A549 (cell line): ENCODE results near the gene TRIO. TPM values are rescaled to one million over a fixed set of nuclear protein-coding genes. Genes with fewer than 3 reads are reported as not detected.
A peak's percentile ranks its signal among the peaks of the same experiment; 100 is the strongest.

ENCODE experiments used
- ATAC-seq, 2 experiments: fragments of 200-7000 bp in 1 of 2; fragments of >200 bp in 1 of 2; cut with Nextera tagmentation in 1 of 2; cut with Tn5 transposase in 1 of 2; 3 replicates each; pipeline versions ENCODE4 v1.8.0 to v1.9.1; 2018 to 2020; ENCODE audit warnings: mild to moderate bottlenecking in 1 of 2, moderate library complexity in 1 of 2
- CTCF ChIA-PET: fragments of 300-600 bp; sonication (Branson Sonifier 250); formaldehyde crosslinking; extraction: SDS; loops from one replicate; lab custom pipeline; 2021; ENCODE audit warnings: antibody characterized with exemption, inconsistent platforms; lab: Yijun Ruan, JAX
- POLR2A ChIA-PET: fragments of 350-600 bp; formaldehyde crosslinking; extraction: SDS; loops from one replicate; lab custom pipeline; 2021; ENCODE audit warnings: antibody characterized with exemption, inconsistent platforms; lab: Yijun Ruan, JAX
- DNase-seq, 2 experiments: peaks; one replicate each; pipeline versions ENCODE4 v3.0.0 to v3.0.0-alpha.2; 2011 to 2016; ENCODE audit warnings: low read depth in 1 of 2, low spot score in 1 of 2
- FAIRE-seq: peaks from 2 replicates; lab custom pipeline; 2011; peaks lifted over from hg19 to GRCh38; lab: Jason Lieb, UNC
- H3K27ac ChIP-seq, 2 experiments: fragments of >200 bp; sonication (Bioruptor Twin); formaldehyde crosslinking; 3 replicates each; pipeline ENCODE4 v1.5.1; 2016 to 2017
- H3K4me1 ChIP-seq: fragments of >200 bp; sonication (Bioruptor Twin); formaldehyde crosslinking; 3 replicates; pipeline ENCODE4 v1.6.1; 2016
- H3K4me2 ChIP-seq: fragments of >200 bp; sonication (Bioruptor Twin); formaldehyde crosslinking; 3 replicates; pipeline ENCODE4 v1.6.1; 2016
- H3K4me3 ChIP-seq: fragments of >200 bp; sonication (Bioruptor Twin); formaldehyde crosslinking; 3 replicates; pipeline ENCODE4 v1.5.1; 2016
- H3K9me3 ChIP-seq: fragments of >200 bp; sonication (Bioruptor Twin); formaldehyde crosslinking; 3 replicates; pipeline ENCODE4 v1.6.1; 2016
- CBX8 ChIP-seq: fragments of 200-600 bp; sonication (generic); IDR thresholded peaks from 2 replicates; pipeline ENCODE4 v1.6.1; 2016
- EHMT2 ChIP-seq: fragments of 200-600 bp; sonication (generic); IDR thresholded peaks from 2 replicates; pipeline ENCODE4 v1.6.1; 2016; ENCODE audit warnings: antibody characterized with exemption, low read depth, mild to moderate bottlenecking, moderate library complexity
- EP300 ChIP-seq, 2 experiments: fragments of >200 bp; sonication (Bioruptor Twin); formaldehyde crosslinking; IDR thresholded peaks; 2 replicates in 1 of 2; 3 replicates in 1 of 2; pipeline ENCODE4 v1.6.1; 2016 to 2017
- FOSL2 ChIP-seq, 2 experiments: fragments of 450-650 bp in 1 of 2; fragments of >200 bp in 1 of 2; sonication (Bioruptor Twin) in 1 of 2; formaldehyde crosslinking; IDR thresholded peaks; 2 replicates each; pipeline versions ENCODE4 v1.5.0 to v1.6.1; 2016 to 2020; ENCODE audit warnings: mild to moderate bottlenecking in 1 of 2, moderate library complexity in 1 of 2
- FOXS1 ChIP-seq: fragments of 250-450 bp; sonication (Bioruptor Pico); IDR thresholded peaks from 2 replicates; pipeline ENCODE4 v1.5.0; 2020; ENCODE audit warnings: mild to moderate bottlenecking, moderate library complexity
- GATA3 ChIP-seq: IDR thresholded peaks from 2 replicates; pipeline ENCODE4 v1.6.1; 2012; ENCODE audit warnings: borderline replicate concordance
- HEYL ChIP-seq: fragments of 250-450 bp; sonication (Bioruptor Pico); IDR thresholded peaks from 2 replicates; pipeline ENCODE4 v1.8.0; 2021; ENCODE audit warnings: mild to moderate bottlenecking, moderate library complexity
- HOXB13 ChIP-seq: fragments of 250-450 bp; sonication (Bioruptor Pico); IDR thresholded peaks from 2 replicates; pipeline ENCODE4 v1.5.0; 2020; ENCODE audit warnings: low read depth, mild to moderate bottlenecking, moderate library complexity
- HOXB5 ChIP-seq: fragments of 250-450 bp; sonication (Bioruptor Pico); IDR thresholded peaks from 2 replicates; pipeline ENCODE4 v1.5.0; 2020; ENCODE audit warnings: mild to moderate bottlenecking, moderate library complexity
- JUN ChIP-seq, 2 experiments: fragments of >200 bp; sonication (Bioruptor Twin); formaldehyde crosslinking; IDR thresholded peaks; 2 replicates in 1 of 2; 3 replicates in 1 of 2; pipeline ENCODE4 v1.6.1; 2016 to 2017
- KDM1A ChIP-seq: fragments of 200-600 bp; sonication (generic); IDR thresholded peaks from 2 replicates; pipeline ENCODE4 v1.6.1; 2016; ENCODE audit warnings: low read depth, mild to moderate bottlenecking
- MYC ChIP-seq: IDR thresholded peaks from 2 replicates; pipeline ENCODE4 v1.6.1; 2012; ENCODE audit warnings: mild to moderate bottlenecking, inconsistent platforms, low read length, improper control_type of control experiment, borderline replicate concordance
- POLR2A ChIP-seq: IDR thresholded peaks from 2 replicates; pipeline ENCODE4 v1.6.1; 2012; ENCODE audit warnings: mild to moderate bottlenecking, low read length
- RAD21 ChIP-seq, 2 experiments: fragments of >200 bp in 1 of 2; sonication (Bioruptor Twin) in 1 of 2; formaldehyde crosslinking in 1 of 2; IDR thresholded peaks in 1 of 2; conservative IDR thresholded peaks in 1 of 2; 2 replicates in 1 of 2; 3 replicates in 1 of 2; pipeline ENCODE4 v1.6.1; 2012 to 2018; ENCODE audit warnings: inconsistent platforms in 1 of 2
- RCOR1 ChIP-seq: fragments of 150-350 bp; IDR thresholded peaks from 2 replicates; pipeline ENCODE4 v1.6.1; 2014; ENCODE audit warnings: antibody characterized with exemption, low read length, low read depth
- SMC3 ChIP-seq: fragments of >200 bp; sonication (Bioruptor Twin); formaldehyde crosslinking; IDR thresholded peaks from 3 replicates; pipeline ENCODE4 v1.6.1; 2018; ENCODE audit warnings: inconsistent platforms
- TFCP2L1 ChIP-seq: fragments of 250-450 bp; sonication (Bioruptor Pico); IDR thresholded peaks from 2 replicates; pipeline ENCODE4 v1.5.0; 2021; ENCODE audit warnings: mild to moderate bottlenecking
- ZC3H11A ChIP-seq: fragments of 450-650 bp; IDR thresholded peaks from 2 replicates; pipeline ENCODE4 v1.6.1; 2014; ENCODE audit warnings: antibody characterized with exemption, mild to moderate bottlenecking
- ZFP36 ChIP-seq: fragments of 450-650 bp; IDR thresholded peaks from 2 replicates; pipeline ENCODE4 v1.6.1; 2014; ENCODE audit warnings: borderline replicate concordance; ENCODE audit not compliant: partially characterized antibody
- ZNF302 ChIP-seq: fragments of 250-450 bp; sonication (Bioruptor Pico); IDR thresholded peaks from 2 replicates; pipeline ENCODE4 v1.9.0; 2021; ENCODE audit warnings: inconsistent platforms, mild to moderate bottlenecking, moderate library complexity
- WGBS: methylation state at CpG from one replicate; pipeline ENCODE4 v1.1.6; 2017; ENCODE audit errors: missing lambda C conversion rate; 5-methylcytosine and 5-hydroxymethylcytosine counted together
- polyA plus RNA-seq, 4 experiments: library from polyadenylated mRNA; depleted of rRNA in 3 of 4; stranded (reverse); fragments of >200 nt; fragmentation: RNase III in 1 of 4; extraction: RNeasy Plus Mini Kit Qiagen cat#74134 plus additional on column Dnase treatment in 1 of 4; gene quantifications; 2 replicates in 3 of 4; 3 replicates in 1 of 4; pipeline ENCODE4 v1.2.3, GENCODE V29; 2011 to 2017
- TF ChIP-seq, protein P1 (sequence below): fragments of 250-450 bp; sonication (Bioruptor Pico); IDR thresholded peaks from 2 replicates; pipeline ENCODE4 v1.5.0; 2020; ENCODE audit warnings: low read depth, mild to moderate bottlenecking, moderate library complexity
- TF ChIP-seq, protein P2 (sequence below): IDR thresholded peaks from 2 replicates; pipeline ENCODE4 v1.6.1; 2012
- TF ChIP-seq, protein P3 (sequence below): fragments of 450-650 bp; IDR thresholded peaks from 2 replicates; pipeline ENCODE4 v1.6.1; 2014; ENCODE audit warnings: antibody characterized with exemption
- TF ChIP-seq, protein P4 (sequence below): fragments of >200 bp; sonication (Bioruptor Twin); formaldehyde crosslinking; IDR thresholded peaks from 2 replicates; pipeline ENCODE4 v1.6.1; 2016
- TF ChIP-seq, protein P5 (sequence below): fragments of 200-600 bp; sonication (generic); IDR thresholded peaks from 2 replicates; pipeline ENCODE4 v1.6.1; 2016; ENCODE audit warnings: antibody characterized with exemption, mild to moderate bottlenecking, moderate library complexity

The TRIO gene
- polyA plus RNA-seq, 2 of the 4 experiments (the other 2 are of a cell fraction): 47.5 to 79.0 TPM

DNA sequence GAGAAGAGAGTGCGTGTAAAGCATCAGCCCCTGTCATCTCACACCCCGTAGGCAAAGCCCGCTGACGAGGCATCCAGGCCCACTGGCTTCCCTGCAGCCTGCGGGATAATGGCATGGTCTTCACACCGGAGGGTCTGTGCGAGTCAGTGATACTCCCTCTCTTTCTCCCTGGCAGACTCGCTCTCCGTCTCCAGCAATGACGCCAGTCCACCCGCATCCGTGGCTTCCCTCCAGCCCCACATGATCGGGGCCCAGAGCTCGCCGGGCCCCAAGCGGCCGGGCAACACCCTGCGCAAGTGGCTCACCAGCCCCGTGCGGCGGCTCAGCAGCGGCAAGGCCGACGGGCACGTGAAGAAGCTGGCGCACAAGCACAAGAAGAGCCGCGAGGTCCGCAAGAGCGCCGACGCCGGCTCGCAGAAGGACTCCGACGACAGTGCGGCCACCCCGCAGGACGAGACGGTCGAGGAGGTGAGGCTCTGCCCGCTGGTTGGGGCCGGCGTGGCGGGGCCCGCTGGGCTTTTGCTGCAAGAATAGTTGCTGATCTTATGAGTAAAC, 317.8 kb downstream of the TRIO start:
- FAIRE-seq (no peak), DNase-seq (no peak), ATAC-seq (no peak)
- POLR2A ChIA-PET: no interaction called here
- Histone ChIP-seq H3K9me3 (no peaks in the 10 kb centered on the region), H3K27ac (no peak overlapping the region), H3K4me3 (no peak overlapping the region), H3K4me2 (no peak overlapping the region), H3K4me1 (peaks cover 19% of the 10 kb centered on the region)
- WGBS: 97% methylated on average over 46 of the region's 46 CpGs
- TF ChIP-seq FOXS1: no peak
- TF ChIP-seq GATA3: no peak
- TF ChIP-seq CBX8: no peak
- TF ChIP-seq, protein P1, sequence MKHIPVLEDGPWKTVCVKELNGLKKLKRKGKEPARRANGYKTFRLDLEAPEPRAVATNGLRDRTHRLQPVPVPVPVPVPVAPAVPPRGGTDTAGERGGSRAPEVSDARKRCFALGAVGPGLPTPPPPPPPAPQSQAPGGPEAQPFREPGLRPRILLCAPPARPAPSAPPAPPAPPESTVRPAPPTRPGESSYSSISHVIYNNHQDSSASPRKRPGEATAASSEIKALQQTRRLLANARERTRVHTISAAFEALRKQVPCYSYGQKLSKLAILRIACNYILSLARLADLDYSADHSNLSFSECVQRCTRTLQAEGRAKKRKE (CRISPR knock-in tag): no peak
- no peak for TF ChIP-seq ZNF302
- TF ChIP-seq RCOR1: no peak
- no peak for TF ChIP-seq FOSL2 (IDR thresholded peaks at IDR 0.05)
- TF ChIP-seq FOSL2 (CRISPR knock-in tag; IDR thresholded peaks at IDR 0.05): no peak
- no peak for TF ChIP-seq ZFP36
- no peak for TF ChIP-seq ZC3H11A
- CTCF ChIA-PET: interaction anchor here (0.9 to 1.2 kb wide), 2 partner anchors 17 kb away, joined by 3 read pairs; no protein-coding TSS in a partner anchor

DNA sequence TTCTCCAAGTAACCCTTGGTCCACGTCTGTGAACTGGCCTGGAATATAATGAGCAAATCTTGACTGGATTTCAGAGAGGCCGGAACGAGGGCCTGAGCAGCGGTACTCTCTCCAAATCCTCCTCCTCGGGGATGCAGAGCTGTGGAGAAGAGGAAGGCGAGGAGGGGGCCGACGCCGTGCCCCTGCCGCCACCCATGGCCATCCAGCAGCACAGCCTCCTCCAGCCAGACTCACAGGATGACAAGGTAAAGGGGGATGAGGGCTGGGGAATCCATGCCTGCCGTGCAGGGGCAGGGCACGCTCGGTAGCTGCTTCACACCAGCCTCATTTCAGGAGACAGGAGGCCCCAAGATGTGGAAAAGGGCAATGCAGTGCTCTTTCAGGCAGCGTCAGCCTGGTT, 319.5 kb downstream of the TRIO start:
- ATAC-seq (no peak), FAIRE-seq (no peak), DNase-seq (no peak)
- TF ChIP-seq HEYL (CRISPR knock-in tag) (no peak), HOXB13 (CRISPR knock-in tag) (no peak), JUN (IDR thresholded peaks at IDR 0.05) (no peak), SMC3 (no peak)
- TF ChIP-seq, protein P2, sequence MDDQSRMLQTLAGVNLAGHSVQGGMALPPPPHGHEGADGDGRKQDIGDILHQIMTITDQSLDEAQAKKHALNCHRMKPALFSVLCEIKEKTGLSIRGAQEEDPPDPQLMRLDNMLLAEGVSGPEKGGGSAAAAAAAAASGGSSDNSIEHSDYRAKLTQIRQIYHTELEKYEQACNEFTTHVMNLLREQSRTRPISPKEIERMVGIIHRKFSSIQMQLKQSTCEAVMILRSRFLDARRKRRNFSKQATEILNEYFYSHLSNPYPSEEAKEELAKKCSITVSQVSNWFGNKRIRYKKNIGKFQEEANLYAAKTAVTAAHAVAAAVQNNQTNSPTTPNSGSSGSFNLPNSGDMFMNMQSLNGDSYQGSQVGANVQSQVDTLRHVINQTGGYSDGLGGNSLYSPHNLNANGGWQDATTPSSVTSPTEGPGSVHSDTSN: no peak
- TF ChIP-seq, protein P3, sequence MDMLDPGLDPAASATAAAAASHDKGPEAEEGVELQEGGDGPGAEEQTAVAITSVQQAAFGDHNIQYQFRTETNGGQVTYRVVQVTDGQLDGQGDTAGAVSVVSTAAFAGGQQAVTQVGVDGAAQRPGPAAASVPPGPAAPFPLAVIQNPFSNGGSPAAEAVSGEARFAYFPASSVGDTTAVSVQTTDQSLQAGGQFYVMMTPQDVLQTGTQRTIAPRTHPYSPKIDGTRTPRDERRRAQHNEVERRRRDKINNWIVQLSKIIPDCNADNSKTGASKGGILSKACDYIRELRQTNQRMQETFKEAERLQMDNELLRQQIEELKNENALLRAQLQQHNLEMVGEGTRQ: no peak
- Histone ChIP-seq H3K4me1 (peaks cover 19% of the 10 kb centered on the region), H3K27ac (peak overlapping the region in 1 of 2 experiments; percentile 70; a peak in 3 of 6 replicates), H3K4me2 (no peak overlapping the region), H3K4me3 (no peak overlapping the region), H3K9me3 (no peaks in the 10 kb centered on the region)
- 96% methylated on average over 14 of the region's 14 CpGs for WGBS
- ChIA-PET POLR2A (interaction anchor here (0.6 kb wide), 1 partner anchor 601 kb away, joined by 7 read pairs; no protein-coding TSS in a partner anchor), CTCF (interaction anchor here (1.4 kb wide), 1 partner anchor 186 kb away, joined by 3 read pairs; no protein-coding TSS in a partner anchor)

DNA sequence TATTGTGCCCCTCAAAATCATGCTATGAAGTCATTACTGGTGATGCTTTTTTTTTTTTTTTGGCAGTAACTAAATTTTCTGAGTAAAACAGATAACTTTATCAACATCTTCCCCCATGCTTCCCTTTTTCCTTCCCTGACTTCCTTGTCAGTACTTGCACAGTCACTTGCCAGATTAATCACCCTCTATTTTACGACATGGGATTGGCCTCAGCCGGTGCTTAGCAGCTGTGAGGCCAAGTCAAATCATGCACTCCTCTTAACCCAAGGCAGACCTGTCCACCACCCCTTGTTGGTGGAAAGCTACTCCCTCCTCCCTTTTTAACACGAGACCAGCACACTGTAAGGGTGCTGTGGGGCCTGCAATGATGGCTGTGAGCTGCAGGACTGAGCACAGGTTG, 320.5 kb downstream of the TRIO start:
- 37% methylated on average over 3 of the region's 3 CpGs for WGBS
- peak; percentile 85 for ATAC-seq
- DNase-seq: peak; percentile 25 to 81
- H3K4me1 ChIP-seq: peaks cover 19% of the 10 kb centered on the region
- no peak overlapping the region for H3K4me3 ChIP-seq
- CTCF ChIA-PET: interaction anchor here (0.8 kb wide), 1 partner anchor 9 kb away, joined by 3 read pairs; no protein-coding TSS in a partner anchor
- H3K4me2 ChIP-seq: peak overlapping the region; percentile 42
- H3K27ac ChIP-seq: peak overlapping the region; percentile 54 to 70; a peak in 5 of 6 replicates
- FAIRE-seq: no peak
- POLR2A ChIA-PET: no interaction called here
- no peaks in the 10 kb centered on the region for H3K9me3 ChIP-seq
- no peak for TF ChIP-seq RAD21 (conservative IDR thresholded peaks at IDR 0.05 in 1 of 2, IDR thresholded peaks at IDR 0.05 in 1 of 2)
- no peak for TF ChIP-seq POLR2A
- no peak for TF ChIP-seq EP300 (IDR thresholded peaks at IDR 0.05)
- TF ChIP-seq TFCP2L1: no peak
- TF ChIP-seq EHMT2: no peak
- no peak for TF ChIP-seq KDM1A
- no peak for TF ChIP-seq HOXB5 (CRISPR knock-in tag)
- TF ChIP-seq, protein P4, sequence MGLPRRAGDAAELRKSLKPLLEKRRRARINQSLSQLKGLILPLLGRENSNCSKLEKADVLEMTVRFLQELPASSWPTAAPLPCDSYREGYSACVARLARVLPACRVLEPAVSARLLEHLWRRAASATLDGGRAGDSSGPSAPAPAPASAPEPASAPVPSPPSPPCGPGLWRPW: no peak
- TF ChIP-seq, protein P3: no peak
- no peak for TF ChIP-seq GATA3
- TF ChIP-seq, protein P5, sequence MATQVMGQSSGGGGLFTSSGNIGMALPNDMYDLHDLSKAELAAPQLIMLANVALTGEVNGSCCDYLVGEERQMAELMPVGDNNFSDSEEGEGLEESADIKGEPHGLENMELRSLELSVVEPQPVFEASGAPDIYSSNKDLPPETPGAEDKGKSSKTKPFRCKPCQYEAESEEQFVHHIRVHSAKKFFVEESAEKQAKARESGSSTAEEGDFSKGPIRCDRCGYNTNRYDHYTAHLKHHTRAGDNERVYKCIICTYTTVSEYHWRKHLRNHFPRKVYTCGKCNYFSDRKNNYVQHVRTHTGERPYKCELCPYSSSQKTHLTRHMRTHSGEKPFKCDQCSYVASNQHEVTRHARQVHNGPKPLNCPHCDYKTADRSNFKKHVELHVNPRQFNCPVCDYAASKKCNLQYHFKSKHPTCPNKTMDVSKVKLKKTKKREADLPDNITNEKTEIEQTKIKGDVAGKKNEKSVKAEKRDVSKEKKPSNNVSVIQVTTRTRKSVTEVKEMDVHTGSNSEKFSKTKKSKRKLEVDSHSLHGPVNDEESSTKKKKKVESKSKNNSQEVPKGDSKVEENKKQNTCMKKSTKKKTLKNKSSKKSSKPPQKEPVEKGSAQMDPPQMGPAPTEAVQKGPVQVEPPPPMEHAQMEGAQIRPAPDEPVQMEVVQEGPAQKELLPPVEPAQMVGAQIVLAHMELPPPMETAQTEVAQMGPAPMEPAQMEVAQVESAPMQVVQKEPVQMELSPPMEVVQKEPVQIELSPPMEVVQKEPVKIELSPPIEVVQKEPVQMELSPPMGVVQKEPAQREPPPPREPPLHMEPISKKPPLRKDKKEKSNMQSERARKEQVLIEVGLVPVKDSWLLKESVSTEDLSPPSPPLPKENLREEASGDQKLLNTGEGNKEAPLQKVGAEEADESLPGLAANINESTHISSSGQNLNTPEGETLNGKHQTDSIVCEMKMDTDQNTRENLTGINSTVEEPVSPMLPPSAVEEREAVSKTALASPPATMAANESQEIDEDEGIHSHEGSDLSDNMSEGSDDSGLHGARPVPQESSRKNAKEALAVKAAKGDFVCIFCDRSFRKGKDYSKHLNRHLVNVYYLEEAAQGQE: no peak
- TF ChIP-seq FOXS1: no peak
- TF ChIP-seq MYC: no peak
- TF ChIP-seq, all 56 proteins: peak for 0
